Astrocyte of the spinal cord (primary cell): Measurements from ENCODE around the gene FBXL2.
A peak's percentile ranks its signal among the peaks of the same experiment; 100 is the strongest.

Source experiments
- DNase-seq: peaks from one replicate; pipeline ENCODE4 v3.0.0; 2011; ENCODE audit warnings: low read depth, low spot score
- H3K4me3 ChIP-seq: 2 replicates; pipeline ENCODE4 v1.5.1; 2011; ENCODE audit warnings: low read depth, mild to moderate bottlenecking, low read length, moderate library complexity
- in situ Hi-C: cut with HindIII; loops from 2 replicates; pipeline ENCODE4 v1.10.0; 2017; ENCODE audit warnings: low sequenced_read_pairs
- TF ChIP-seq, protein P1 (sequence below): IDR thresholded peaks from 2 replicates; pipeline ENCODE4 v1.5.1; 2012; ENCODE audit warnings: low read depth, mild to moderate bottlenecking, low read length, inconsistent platforms

The FBXL2 gene

DNA sequence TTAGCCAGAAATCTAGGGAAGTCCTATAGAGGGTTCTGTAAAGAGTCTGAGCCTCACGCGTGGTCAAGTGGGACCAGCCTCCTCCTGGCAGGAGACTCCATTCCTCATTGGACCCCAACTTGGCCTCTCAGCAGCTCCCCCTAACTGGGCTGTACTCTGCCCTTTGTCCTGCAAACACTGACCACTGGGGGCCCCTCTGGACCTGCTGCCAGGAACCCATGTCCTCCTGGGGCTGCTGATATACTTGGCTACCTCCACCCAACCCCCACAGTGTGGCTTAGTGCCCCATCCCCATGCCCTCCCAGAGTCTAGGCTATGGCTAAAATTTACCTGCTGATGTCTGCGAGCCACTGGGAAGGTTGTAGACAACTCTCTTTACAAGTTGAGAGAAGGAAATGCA is 100.2 kb downstream of the FBXL2 start:
- no peak for DNase-seq
- TF ChIP-seq, protein P1, sequence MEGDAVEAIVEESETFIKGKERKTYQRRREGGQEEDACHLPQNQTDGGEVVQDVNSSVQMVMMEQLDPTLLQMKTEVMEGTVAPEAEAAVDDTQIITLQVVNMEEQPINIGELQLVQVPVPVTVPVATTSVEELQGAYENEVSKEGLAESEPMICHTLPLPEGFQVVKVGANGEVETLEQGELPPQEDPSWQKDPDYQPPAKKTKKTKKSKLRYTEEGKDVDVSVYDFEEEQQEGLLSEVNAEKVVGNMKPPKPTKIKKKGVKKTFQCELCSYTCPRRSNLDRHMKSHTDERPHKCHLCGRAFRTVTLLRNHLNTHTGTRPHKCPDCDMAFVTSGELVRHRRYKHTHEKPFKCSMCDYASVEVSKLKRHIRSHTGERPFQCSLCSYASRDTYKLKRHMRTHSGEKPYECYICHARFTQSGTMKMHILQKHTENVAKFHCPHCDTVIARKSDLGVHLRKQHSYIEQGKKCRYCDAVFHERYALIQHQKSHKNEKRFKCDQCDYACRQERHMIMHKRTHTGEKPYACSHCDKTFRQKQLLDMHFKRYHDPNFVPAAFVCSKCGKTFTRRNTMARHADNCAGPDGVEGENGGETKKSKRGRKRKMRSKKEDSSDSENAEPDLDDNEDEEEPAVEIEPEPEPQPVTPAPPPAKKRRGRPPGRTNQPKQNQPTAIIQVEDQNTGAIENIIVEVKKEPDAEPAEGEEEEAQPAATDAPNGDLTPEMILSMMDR: no peak
- in situ Hi-C loops: no loop called here
- H3K4me3 ChIP-seq: no peak overlapping the region

DNA sequence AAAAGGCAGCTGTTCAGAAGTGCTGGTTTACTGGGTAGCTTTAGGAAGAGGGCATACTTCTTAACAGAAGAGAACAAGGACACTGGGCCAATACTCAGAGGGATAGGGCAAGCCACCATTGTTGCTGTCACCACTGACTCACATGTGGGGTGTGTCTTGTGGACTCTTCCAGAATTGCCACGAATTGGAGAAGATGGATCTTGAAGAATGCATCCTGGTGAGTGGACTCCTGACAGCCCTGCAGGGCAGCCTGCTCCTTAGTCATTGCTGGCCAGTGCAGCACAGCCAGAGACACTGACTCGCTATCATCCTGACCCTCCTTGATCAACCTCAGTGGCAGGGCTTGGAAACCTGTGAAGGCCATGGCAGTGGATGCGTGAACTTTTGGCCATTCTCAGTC is 100.7 kb downstream of the FBXL2 start:
- no peak overlapping the region for H3K4me3 ChIP-seq
- in situ Hi-C loops: no loop called here
- TF ChIP-seq, protein P1: no peak
- DNase-seq: peak; percentile 43

DNA sequence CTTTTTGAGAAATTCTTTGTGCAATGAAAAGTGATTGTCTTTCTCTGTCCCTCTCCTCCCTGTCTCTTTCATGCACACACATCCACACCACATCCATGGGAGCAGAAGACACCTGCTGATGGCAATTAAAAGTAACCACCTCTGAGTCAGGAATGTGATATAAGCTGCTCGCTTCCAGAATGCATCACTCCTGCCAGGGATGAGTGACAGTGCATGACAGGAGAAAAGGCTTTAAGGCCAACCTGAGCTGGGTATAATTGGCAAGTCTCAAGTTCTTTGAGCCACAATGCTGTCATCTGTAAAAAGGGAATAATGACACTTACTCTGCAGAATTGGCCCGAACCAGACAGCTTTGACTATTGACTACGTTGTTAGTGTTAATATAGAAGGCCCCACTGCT is 103.4 kb downstream of the FBXL2 start:
- DNase-seq: no peak
- TF ChIP-seq, protein P1: no peak
- in situ Hi-C loops: no loop called here
- H3K4me3 ChIP-seq: no peak overlapping the region

DNA sequence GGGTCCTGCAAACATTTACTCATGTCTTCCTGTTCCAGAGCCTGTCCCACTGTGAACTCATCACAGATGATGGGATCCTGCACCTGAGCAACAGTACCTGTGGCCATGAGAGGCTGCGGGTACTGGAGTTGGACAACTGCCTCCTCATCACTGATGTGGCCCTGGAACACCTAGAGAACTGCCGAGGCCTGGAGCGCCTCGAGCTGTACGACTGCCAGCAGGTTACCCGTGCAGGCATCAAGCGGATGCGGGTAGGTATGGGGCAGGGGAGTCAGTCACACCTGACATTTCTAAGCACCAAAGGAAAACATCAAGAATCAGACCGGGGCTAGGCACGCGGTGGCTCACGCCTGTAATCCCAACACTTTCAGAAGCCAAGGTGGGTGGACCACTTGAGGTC is 106.7 kb downstream of the FBXL2 start:
- in situ Hi-C loops: no loop called here
- TF ChIP-seq, protein P1: no peak
- H3K4me3 ChIP-seq: no peak overlapping the region
- no peak for DNase-seq

DNA sequence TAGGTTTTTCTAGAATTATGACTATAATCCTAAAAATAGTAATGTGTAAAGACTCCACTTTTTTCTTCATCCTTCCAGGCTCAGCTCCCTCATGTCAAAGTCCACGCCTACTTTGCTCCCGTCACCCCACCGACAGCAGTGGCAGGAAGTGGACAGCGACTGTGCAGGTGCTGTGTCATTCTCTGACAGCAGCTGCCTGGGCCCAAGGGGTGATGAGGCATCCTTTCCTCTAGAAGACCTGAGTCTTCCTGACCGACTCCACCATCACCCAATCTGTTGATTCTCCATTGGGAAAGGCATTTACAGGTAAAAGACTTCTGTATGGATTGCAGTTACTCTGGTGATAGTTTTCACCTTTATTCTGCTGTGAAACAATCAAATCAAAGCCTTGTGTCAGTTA is 108.2 kb downstream of the FBXL2 start:
- no peak for DNase-seq
- no peak overlapping the region for H3K4me3 ChIP-seq
- in situ Hi-C loops: no loop called here
- TF ChIP-seq, protein P1: no peak

DNA sequence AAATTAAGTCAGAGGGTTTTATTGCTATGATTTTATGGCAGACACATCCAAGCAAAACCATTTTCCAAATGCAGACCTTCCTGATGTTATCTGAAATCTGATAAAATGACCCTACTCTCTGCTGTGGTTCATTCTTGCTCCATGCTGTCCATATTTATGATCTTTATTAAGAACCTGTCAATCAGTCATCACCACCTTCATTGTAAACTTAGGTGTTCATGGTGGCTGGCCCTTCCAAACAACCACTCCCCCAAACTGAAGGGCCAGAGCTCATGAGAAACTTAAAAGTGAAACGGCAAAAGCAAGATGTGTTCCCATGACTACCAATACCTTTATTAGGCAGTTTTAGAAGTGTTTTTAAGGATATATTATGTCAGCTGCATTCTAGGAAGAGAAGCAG is 109.4 kb downstream of the FBXL2 start:
- in situ Hi-C loops: no loop called here
- TF ChIP-seq, protein P1: no peak
- DNase-seq: no peak
- no peak overlapping the region for H3K4me3 ChIP-seq
